Kasumi-1 (cell line): Measurements from ENCODE around the gene CAB39L.

ENCODE experiments used
- DNase-seq, 2 experiments: peaks; one replicate each; lab custom pipeline; 2025; lab: John Stamatoyannopoulos, UW

CAB39L gene

GRCh38 chr13:49443704-49444523 is at the start of gene CAB39L, which contains the start of gene SETDB2:
CAB39L (minus strand) TSS chr13:49444064; CDS start chr13:49382910, 61,154 bp downstream.
SETDB2 (plus strand) TSS chr13:49444274; CDS start chr13:49451894, 7,620 bp downstream.
- DNase-seq: peak; percentile 98

- no peak for DNase-seq
Observed at GRCh38 chr13:49488563-49488962, 44.7 kb upstream of the CAB39L start.

GRCh38 chr13:49481788-49482187 is 37.9 kb upstream of the CAB39L start:
- no peak for DNase-seq

GRCh38 chr13:49476529-49476928 is 32.7 kb upstream of the CAB39L start:
- DNase-seq: no peak

- DNase-seq: no peak
Observed at GRCh38 chr13:49472186-49472585, 28.3 kb upstream of the CAB39L start.

- no peak for DNase-seq
Observed at GRCh38 chr13:49466292-49466838, 22.5 kb upstream of the CAB39L start.

- no peak for DNase-seq
Observed at GRCh38 chr13:49464621-49465325, 20.9 kb upstream of the CAB39L start.

- no peak for DNase-seq
Observed at GRCh38 chr13:49464085-49464484, 20.2 kb upstream of the CAB39L start.

- no peak for DNase-seq
Observed at GRCh38 chr13:49459580-49459979, 15.7 kb upstream of the CAB39L start.

GRCh38 chr13:49457221-49457620 is 13.4 kb upstream of the CAB39L start:
- DNase-seq: no peak

GRCh38 chr13:49456156-49456555 is 12.3 kb upstream of the CAB39L start:
- DNase-seq: no peak

GRCh38 chr13:49455007-49455398 is 11.1 kb upstream of the CAB39L start:
- DNase-seq: no peak

- no peak for DNase-seq
Observed at GRCh38 chr13:49454388-49455006, 10.6 kb upstream of the CAB39L start.

- DNase-seq: no peak
Observed at GRCh38 chr13:49453465-49453864, 9.6 kb upstream of the CAB39L start.

- DNase-seq: no peak
Observed at GRCh38 chr13:49452725-49453457, 9.0 kb upstream of the CAB39L start.

- DNase-seq: peak; percentile 96 to 97
Observed at GRCh38 chr13:49450105-49450819, 6.4 kb upstream of the CAB39L start.

- DNase-seq: no peak
Observed at GRCh38 chr13:49448753-49449152, 4.9 kb upstream of the CAB39L start.

GRCh38 chr13:49446473-49446872 is 2.6 kb upstream of the CAB39L start:
- peak in 1 of 2 experiments; percentile 13 for DNase-seq

- DNase-seq: peak; percentile 86 to 90
Observed at GRCh38 chr13:49444524-49445395, 896 bp upstream of the CAB39L start.

GRCh38 chr13:49443357-49443703 is 534 bp downstream of the CAB39L start:
- DNase-seq: peak; percentile 37 to 54
